NCI-H1436 treated with DMSO at 0.1 percent for 48 hours (cell line): ENCODE results near the gene IPO7.

Experiments
- DNase-seq: peaks from one replicate; lab custom pipeline; 2025; lab: John Stamatoyannopoulos, UW

Gene IPO7

DNA sequence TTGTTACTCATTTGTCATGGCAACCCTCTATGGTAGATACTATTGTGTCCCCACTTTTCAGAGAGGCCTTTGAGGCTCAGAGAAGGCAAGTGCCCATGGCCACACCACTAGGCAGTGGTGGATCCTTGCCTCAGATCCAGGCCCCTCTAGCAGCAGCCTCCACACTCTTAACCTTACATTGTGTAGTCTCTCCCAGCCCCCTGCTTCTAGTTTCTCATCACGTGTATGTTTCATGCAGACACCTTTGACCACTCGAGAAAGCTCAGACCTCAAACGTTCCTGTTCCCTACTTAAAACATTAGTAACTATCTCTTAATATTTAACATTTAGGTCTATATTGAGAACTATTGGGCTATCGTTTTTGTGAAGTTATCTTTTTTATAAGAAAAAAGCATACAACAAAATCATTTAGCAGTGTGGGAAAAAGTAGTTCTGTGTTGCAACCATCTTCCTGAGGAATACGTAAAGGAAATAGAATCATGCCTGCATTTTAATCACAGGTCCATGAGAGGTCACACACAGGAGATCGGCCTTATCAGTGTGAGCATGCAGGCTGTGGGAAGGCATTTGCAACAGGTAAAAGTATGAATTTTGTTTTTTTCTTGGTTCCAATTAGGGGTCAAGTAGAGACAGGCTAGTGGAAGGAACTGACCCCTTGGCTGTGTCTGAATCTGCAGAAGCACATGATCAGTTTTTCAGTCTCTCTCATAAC lies 111.5 kb downstream of the IPO7 start:
- DNase-seq = no peak
